ENCODE results near the gene BPI.

The BPI gene

GRCh38 chr20:38330638-38331037 lies 26.7 kb downstream of the BPI start:
- ChIA-PET POLR2A (interaction anchor here (0.7 kb wide), 1 partner anchor 78 kb away, joined by 3 read pairs; no protein-coding TSS in a partner anchor), CTCF (interaction anchor here (1.3 to 1.8 kb wide), 2 partner anchors 9 to 101 kb away, joined by 5 to 6 read pairs; no protein-coding TSS in a partner anchor)
- no peak for TF ChIP-seq CTCF (IDR thresholded peaks at IDR 0.05; ENCODE audit: insufficient read depth, low read length, missing control alignments)
- H3K4me3 ChIP-seq (ENCODE audit: low read depth, low read length) = no peak overlapping the region
- no peak for DNase-seq (ENCODE audit: low read depth, low spot score)

GRCh38 chr20:38331245-38331644 lies 27.3 kb downstream of the BPI start:
- TF ChIP-seq CTCF (IDR thresholded peaks at IDR 0.05; ENCODE audit: insufficient read depth, low read length, missing control alignments) = no peak
- CTCF ChIA-PET = interaction anchor here (0.8 kb wide), 2 partner anchors 26 to 77 kb away, joined by 3 read pairs; no protein-coding TSS in a partner anchor
- H3K4me3 ChIP-seq (ENCODE audit: low read depth, low read length) = no peak overlapping the region
- POLR2A ChIA-PET = no interaction called here
- no peak for DNase-seq (ENCODE audit: low read depth, low spot score)

- TF ChIP-seq CTCF (IDR thresholded peaks at IDR 0.05; ENCODE audit: insufficient read depth, low read length, missing control alignments) = no peak
- ChIA-PET POLR2A (no interaction called here), CTCF (interaction anchor here (0.8 kb wide), 2 partner anchors 25 to 77 kb away, joined by 3 read pairs; no protein-coding TSS in a partner anchor)
- DNase-seq (ENCODE audit: low read depth, low spot score) = no peak
- no peak overlapping the region for H3K4me3 ChIP-seq (ENCODE audit: low read depth, low read length)
Observed at GRCh38 chr20:38331814-38332213, 27.9 kb downstream of the BPI start.

- DNase-seq (ENCODE audit: low read depth, low spot score) = no peak
- TF ChIP-seq CTCF (IDR thresholded peaks at IDR 0.05; ENCODE audit: insufficient read depth, low read length, missing control alignments) = no peak
- CTCF ChIA-PET = no interaction called here
- POLR2A ChIA-PET = no interaction called here
- H3K4me3 ChIP-seq (ENCODE audit: low read depth, low read length) = no peak overlapping the region
Observed at GRCh38 chr20:38334016-38334415, 30.1 kb downstream of the BPI start.

GRCh38 chr20:38336726-38337125 lies 32.8 kb downstream of the BPI start:
- no peak for TF ChIP-seq CTCF (IDR thresholded peaks at IDR 0.05; ENCODE audit: insufficient read depth, low read length, missing control alignments)
- ChIA-PET CTCF (interaction anchor here (0.8 to 4.7 kb wide), 13 partner anchors 13 to 279 kb away, joined by 3 to 32 read pairs (median 3); no protein-coding TSS in a partner anchor), POLR2A (no interaction called here)
- H3K4me3 ChIP-seq (ENCODE audit: low read depth, low read length) = no peak overlapping the region
- DNase-seq (ENCODE audit: low read depth, low spot score) = no peak

GRCh38 chr20:38337561-38338140 lies 33.7 kb downstream of the BPI start:
- TF ChIP-seq CTCF (IDR thresholded peaks at IDR 0.05; ENCODE audit: insufficient read depth, low read length, missing control alignments) = no peak
- H3K4me3 ChIP-seq (ENCODE audit: low read depth, low read length) = no peak overlapping the region
- DNase-seq (ENCODE audit: low read depth, low spot score) = no peak
- POLR2A ChIA-PET = no interaction called here
- CTCF ChIA-PET = interaction anchor here (1.0 to 4.7 kb wide), 10 partner anchors 18 to 136 kb away, joined by 3 to 32 read pairs (median 4); no protein-coding TSS in a partner anchor
